GM12891 (cell line): ENCODE measurements around the gene MYO5C.

Experiments used
- PAX5 ChIP-seq: IDR thresholded peaks from 2 replicates; pipeline ENCODE4 v1.6.1; 2011; ENCODE audit warnings: low read length, moderate library complexity, mild to moderate bottlenecking; ENCODE audit not compliant: insufficient read depth, severe bottlenecking
- POLR2A ChIP-seq: IDR thresholded peaks from 2 replicates; pipeline ENCODE4 v1.6.1; 2011; ENCODE audit warnings: low read depth, low read length, control low read depth
- POLR2AphosphoS5 ChIP-seq: IDR thresholded peaks from 2 replicates; pipeline ENCODE4 v1.6.1; 2011; ENCODE audit warnings: low read depth, low read length, control low read depth
- POU2F2 ChIP-seq: IDR thresholded peaks from 2 replicates; pipeline ENCODE4 v1.6.1; 2011; ENCODE audit warnings: low read depth, mild to moderate bottlenecking, control low read depth, low read length, moderate library complexity
- SPI1 ChIP-seq: IDR thresholded peaks from 2 replicates; pipeline ENCODE4 v1.6.1; 2011; ENCODE audit warnings: low read depth, low read length, control low read depth
- TAF1 ChIP-seq: IDR thresholded peaks from 2 replicates; pipeline ENCODE4 v1.6.1; 2011; ENCODE audit warnings: low read depth, low read length, control low read depth

GRCh38 chr15:52163321-52164190, 132.0 kb downstream of the MYO5C start:
- no peak for TF ChIP-seq TAF1
- no peak for TF ChIP-seq POLR2AphosphoS5
- TF ChIP-seq POLR2A = no peak
- TF ChIP-seq SPI1 = no peak
- no peak for TF ChIP-seq PAX5
- no peak for TF ChIP-seq POU2F2
